Loucy (cell line): ENCODE data around the gene AGAP5.

Experiments used
- H2AFZ ChIP-seq: fragments of 200-600 bp; sonication (generic); 2 replicates; pipeline ENCODE4 v1.6.0; 2016; ENCODE audit warnings: antibody characterized with exemption, mild to moderate bottlenecking, low read length, moderate library complexity
- H3F3A ChIP-seq: fragments of 200-600 bp; 2 replicates; pipeline ENCODE4 v1.6.0; 2016; ENCODE audit warnings: antibody characterized with exemption, low read depth, mild to moderate bottlenecking
- H3K27me3 ChIP-seq: fragments of 200-600 bp; sonication (generic); 2 replicates; pipeline ENCODE4 v1.6.1; 2014; ENCODE audit warnings: low read length, mild to moderate bottlenecking; ENCODE audit not compliant: insufficient read depth, poor library complexity, severe bottlenecking
- H3K36me3 ChIP-seq: fragments of 200-600 bp; sonication (generic); 2 replicates; pipeline ENCODE4 v1.6.1; 2016; ENCODE audit warnings: low read length; ENCODE audit not compliant: insufficient read depth
- H3K4me1 ChIP-seq: fragments of 200-600 bp; sonication (generic); 2 replicates; pipeline ENCODE4 v1.5.1; 2014; ENCODE audit warnings: low read length, mild to moderate bottlenecking; ENCODE audit not compliant: insufficient read depth, poor library complexity, severe bottlenecking
- H3K4me2 ChIP-seq: fragments of 200-600 bp; sonication (generic); 2 replicates; pipeline ENCODE4 v1.6.0; 2014; ENCODE audit warnings: antibody characterized with exemption, low read length, low read depth, mild to moderate bottlenecking; ENCODE audit not compliant: poor library complexity, severe bottlenecking
- H3K4me3 ChIP-seq: fragments of 200-600 bp; sonication (generic); 2 replicates; pipeline ENCODE4 v1.5.1; 2014; ENCODE audit warnings: low read length, mild to moderate bottlenecking, mixed read lengths; ENCODE audit not compliant: poor library complexity, severe bottlenecking
- H3K79me2 ChIP-seq: fragments of 200-600 bp; sonication (generic); 2 replicates; pipeline ENCODE4 v1.6.1; 2014; ENCODE audit warnings: low read length; ENCODE audit not compliant: insufficient read depth
- H3K9ac ChIP-seq: fragments of 200-600 bp; sonication (generic); 2 replicates; pipeline ENCODE4 v1.6.0; 2014; ENCODE audit warnings: mild to moderate bottlenecking, low read depth, low read length, moderate library complexity; ENCODE audit not compliant: poor library complexity, severe bottlenecking
- H3K9me2 ChIP-seq: fragments of 200-600 bp; sonication (generic); replicated peaks from 2 replicates; pipeline ENCODE4 v1.6.1; 2016; ENCODE audit warnings: low read depth, low read length, mixed read lengths
- H3K9me3 ChIP-seq: fragments of 200-600 bp; sonication (generic); 2 replicates; pipeline ENCODE4 v1.6.1; 2014; ENCODE audit warnings: mild to moderate bottlenecking, antibody characterized with exemption, low read length, low read depth; ENCODE audit not compliant: insufficient read depth
- H4K20me1 ChIP-seq: fragments of 200-600 bp; sonication (generic); 2 replicates; pipeline ENCODE4 v1.6.0; 2014; ENCODE audit warnings: antibody characterized with exemption, low read length, mild to moderate bottlenecking; ENCODE audit not compliant: insufficient read depth, poor library complexity, severe bottlenecking
- EZH2phosphoT487 ChIP-seq: fragments of 200-600 bp; IDR thresholded peaks from 2 replicates; pipeline ENCODE4 v1.6.1; 2018; ENCODE audit warnings: antibody characterized with exemption, mild to moderate bottlenecking, moderate library complexity, borderline replicate concordance
- TF ChIP-seq, protein P1 (sequence below): fragments of 200-600 bp; sonication (generic); conservative IDR thresholded peaks from 2 replicates; pipeline ENCODE4 v1.5.1; 2014; ENCODE audit warnings: mild to moderate bottlenecking, antibody characterized with exemption, low read length

The AGAP5 gene

GRCh38 chr10:73625884-73626752, 71.8 kb downstream of the AGAP5 start:
- Histone ChIP-seq H3F3A (no peaks in the 10 kb centered on the region), H2AFZ (peak overlapping the region; percentile 96), H3K4me1 (peaks cover 18% of the 10 kb centered on the region), H3K9me2 (no peaks in the 10 kb centered on the region), H3K36me3 (no peaks in the 10 kb centered on the region), H3K79me2 (peaks cover 15% of the 10 kb centered on the region; the same call in 1 of the 2 replicates), H3K27me3 (no peaks in the 10 kb centered on the region), H3K4me2 (peak overlapping the region; percentile 87), H3K9ac (peak overlapping the region; percentile 94), H3K4me3 (peak overlapping the region; percentile 87), H3K9me3 (no peaks in the 10 kb centered on the region), H4K20me1 (no peaks in the 10 kb centered on the region)
- TF ChIP-seq, protein P1, sequence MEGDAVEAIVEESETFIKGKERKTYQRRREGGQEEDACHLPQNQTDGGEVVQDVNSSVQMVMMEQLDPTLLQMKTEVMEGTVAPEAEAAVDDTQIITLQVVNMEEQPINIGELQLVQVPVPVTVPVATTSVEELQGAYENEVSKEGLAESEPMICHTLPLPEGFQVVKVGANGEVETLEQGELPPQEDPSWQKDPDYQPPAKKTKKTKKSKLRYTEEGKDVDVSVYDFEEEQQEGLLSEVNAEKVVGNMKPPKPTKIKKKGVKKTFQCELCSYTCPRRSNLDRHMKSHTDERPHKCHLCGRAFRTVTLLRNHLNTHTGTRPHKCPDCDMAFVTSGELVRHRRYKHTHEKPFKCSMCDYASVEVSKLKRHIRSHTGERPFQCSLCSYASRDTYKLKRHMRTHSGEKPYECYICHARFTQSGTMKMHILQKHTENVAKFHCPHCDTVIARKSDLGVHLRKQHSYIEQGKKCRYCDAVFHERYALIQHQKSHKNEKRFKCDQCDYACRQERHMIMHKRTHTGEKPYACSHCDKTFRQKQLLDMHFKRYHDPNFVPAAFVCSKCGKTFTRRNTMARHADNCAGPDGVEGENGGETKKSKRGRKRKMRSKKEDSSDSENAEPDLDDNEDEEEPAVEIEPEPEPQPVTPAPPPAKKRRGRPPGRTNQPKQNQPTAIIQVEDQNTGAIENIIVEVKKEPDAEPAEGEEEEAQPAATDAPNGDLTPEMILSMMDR, result no peak
- no peak for TF ChIP-seq EZH2phosphoT487

DNA sequence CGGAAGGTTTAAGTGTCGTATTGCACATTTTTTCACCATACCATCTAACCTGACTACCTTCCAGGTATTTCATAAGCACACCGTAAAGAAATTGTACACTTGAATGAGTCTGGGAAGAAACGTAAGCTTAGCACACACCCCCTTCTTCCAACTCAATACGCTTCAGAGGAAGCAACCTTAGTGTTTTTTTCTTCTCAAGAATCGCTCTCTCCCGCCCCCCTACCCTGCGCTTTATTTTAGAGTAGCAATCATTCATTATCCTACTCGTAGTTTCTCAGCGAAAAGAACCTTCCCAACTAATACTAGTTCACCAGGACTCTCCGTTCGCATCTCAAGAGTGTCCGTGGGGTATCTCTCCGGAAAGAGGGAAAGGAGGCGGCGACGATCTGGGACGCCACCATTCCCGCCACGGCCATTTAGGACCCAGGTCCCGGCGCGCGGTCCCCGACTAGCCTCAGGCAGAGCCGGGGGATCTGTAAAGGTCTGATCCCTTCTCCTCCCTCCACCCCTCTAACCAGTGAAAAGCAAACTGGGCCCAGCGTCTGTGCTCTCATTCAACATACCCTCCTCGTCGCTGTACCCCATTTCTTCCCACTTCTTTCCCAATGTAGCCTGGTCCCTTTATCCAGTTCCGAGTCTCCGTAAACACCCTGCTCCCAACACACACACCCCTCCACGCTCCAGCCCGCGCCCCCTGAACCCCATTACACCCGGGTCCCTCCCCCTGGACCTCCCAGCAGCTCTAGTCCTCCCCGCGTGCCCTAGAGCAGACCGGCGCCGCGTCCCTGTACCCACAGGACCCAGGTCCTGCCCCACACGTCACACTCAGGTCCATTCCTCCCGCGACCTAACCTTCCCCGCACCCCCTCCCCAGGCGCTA, 72.7 kb downstream of the AGAP5 start:
- peak overlapping the region; percentile 76 for H3K9ac ChIP-seq
- peak overlapping the region; percentile 87 for H3K4me2 ChIP-seq
- H3K79me2 ChIP-seq, result peaks cover 15% of the 10 kb centered on the region; the same call in 1 of the 2 replicates
- H4K20me1 ChIP-seq, result no peaks in the 10 kb centered on the region
- H3F3A ChIP-seq, result no peaks in the 10 kb centered on the region
- H3K4me1 ChIP-seq, result peaks cover 18% of the 10 kb centered on the region
- no peaks in the 10 kb centered on the region for H3K36me3 ChIP-seq
- TF ChIP-seq, protein P1, result no peak
- no peak for TF ChIP-seq EZH2phosphoT487
- H3K9me2 ChIP-seq, result no peaks in the 10 kb centered on the region
- H3K9me3 ChIP-seq, result no peaks in the 10 kb centered on the region
- H3K4me3 ChIP-seq, result peak overlapping the region; percentile 87
- H3K27me3 ChIP-seq, result no peaks in the 10 kb centered on the region
- H2AFZ ChIP-seq, result peak overlapping the region; percentile 96
